HepG2 (cell line): ENCODE results near the gene TRPC1. TPM values are rescaled to one million over a fixed set of nuclear protein-coding genes. Genes with fewer than 3 reads are reported as not detected.

ENCODE experiments used
- HDAC6 ChIP-seq: fragments of 200-600 bp; sonication (generic); IDR thresholded peaks from 2 replicates; pipeline ENCODE4 v1.7.0; 2017; ENCODE audit warnings: mild to moderate bottlenecking, antibody characterized with exemption, low read length, low read depth
- KLF16 ChIP-seq, 2 experiments: sonication (generic) in 1 of 2; formaldehyde crosslinking in 1 of 2; IDR thresholded peaks; 2 replicates each; pipeline versions ENCODE4 v1.6.1 to v1.8.0; 2016 to 2023; ENCODE audit warnings: missing genetic modification reagents in 2 of 2, missing compliant biosample characterization in 1 of 2
- MED8 ChIP-seq: sonication (generic); formaldehyde crosslinking; IDR thresholded peaks from 2 replicates; pipeline ENCODE4 v1.8.1; 2023; ENCODE audit warnings: mild to moderate bottlenecking, missing genetic modification reagents; ENCODE audit not compliant: insufficient replicate concordance
- MEIS1 ChIP-seq: sonication (generic); formaldehyde crosslinking; IDR thresholded peaks from 2 replicates; pipeline ENCODE4 v1.9.0; 2021; ENCODE audit warnings: mild to moderate bottlenecking, missing genetic modification reagents, moderate library complexity, borderline replicate concordance
- MIXL1 ChIP-seq: IDR thresholded peaks from 2 replicates; pipeline ENCODE4 v1.6.1; 2016
- MXD4 ChIP-seq: IDR thresholded peaks from 2 replicates; pipeline ENCODE4 v1.6.1; 2016; ENCODE audit warnings: mild to moderate bottlenecking, missing biosample characterization, missing genetic modification reagents
- NFATC3 ChIP-seq: sonication (generic); formaldehyde crosslinking; IDR thresholded peaks from 2 replicates; pipeline ENCODE4 v1.5.1; 2020; ENCODE audit warnings: mild to moderate bottlenecking, missing genetic modification reagents
- NKX3-1 ChIP-seq: sonication (generic); formaldehyde crosslinking; IDR thresholded peaks from 2 replicates; pipeline ENCODE4 v1.5.0; 2020; ENCODE audit warnings: missing genetic modification reagents
- PAX8 ChIP-seq: sonication (generic); formaldehyde crosslinking; IDR thresholded peaks from 2 replicates; pipeline ENCODE4 v1.8.0; 2022; ENCODE audit warnings: mild to moderate bottlenecking, missing genetic modification reagents, borderline replicate concordance
- PHB2 ChIP-seq: fragments of 450-650 bp; IDR thresholded peaks from 2 replicates; pipeline ENCODE4 v1.6.1; 2018; ENCODE audit not compliant: partially characterized antibody
- RAD51 ChIP-seq: fragments of 450-650 bp; IDR thresholded peaks from 2 replicates; pipeline ENCODE4 v1.6.1; 2016; ENCODE audit warnings: borderline replicate concordance
- RARG ChIP-seq: sonication (generic); formaldehyde crosslinking; IDR thresholded peaks from 2 replicates; pipeline ENCODE4 v1.4.0; 2020; ENCODE audit warnings: low read depth, mild to moderate bottlenecking, missing genetic modification reagents
- ZBTB3 ChIP-seq: sonication (generic); formaldehyde crosslinking; IDR thresholded peaks from 2 replicates; pipeline ENCODE4 v1.4.0; 2020; ENCODE audit warnings: low read depth, mild to moderate bottlenecking, moderate library complexity, missing genetic modification reagents, borderline replicate concordance
- ZFP36L2 ChIP-seq: sonication (generic); formaldehyde crosslinking; IDR thresholded peaks from 2 replicates; pipeline ENCODE4 v1.4.0; 2020; ENCODE audit warnings: missing genetic modification reagents
- ZNF253 ChIP-seq: sonication (generic); formaldehyde crosslinking; IDR thresholded peaks from 2 replicates; pipeline ENCODE4 v1.8.0; 2022; ENCODE audit warnings: mild to moderate bottlenecking, missing genetic modification reagents, borderline replicate concordance
- ZNF350 ChIP-seq: sonication (generic); formaldehyde crosslinking; IDR thresholded peaks from 2 replicates; pipeline ENCODE4 v1.4.0; 2020; ENCODE audit warnings: mild to moderate bottlenecking, low read depth, missing genetic modification reagents, borderline replicate concordance
- ZNF598 ChIP-seq: sonication (generic); formaldehyde crosslinking; IDR thresholded peaks from 2 replicates; pipeline ENCODE4 v1.5.1; 2020; ENCODE audit warnings: mild to moderate bottlenecking, missing genetic modification reagents, borderline replicate concordance
- ZNF724P ChIP-seq: sonication (generic); formaldehyde crosslinking; IDR thresholded peaks from 2 replicates; pipeline ENCODE4 v1.8.0; 2022; ENCODE audit warnings: missing genetic modification reagents, borderline replicate concordance
- ZNF775 ChIP-seq: sonication (generic); formaldehyde crosslinking; IDR thresholded peaks from 2 replicates; pipeline ENCODE4 v1.4.0; 2020; ENCODE audit warnings: missing genetic modification reagents, mild to moderate bottlenecking, moderate library complexity, borderline replicate concordance
- ZNF788 ChIP-seq: sonication (generic); formaldehyde crosslinking; IDR thresholded peaks from 2 replicates; pipeline ENCODE4 v1.5.0; 2020; ENCODE audit warnings: mild to moderate bottlenecking, missing genetic modification reagents, borderline replicate concordance
- ZSCAN22 ChIP-seq: sonication (generic); formaldehyde crosslinking; IDR thresholded peaks from 2 replicates; pipeline ENCODE4 v1.4.0; 2020; ENCODE audit warnings: mild to moderate bottlenecking, missing genetic modification reagents
- polyA plus RNA-seq, 8 experiments: library from polyadenylated mRNA; depleted of rRNA in 3 of 8; stranded (reverse) in 7 of 8; unstranded in 1 of 8; fragments of >200 nt; fragmentation: Illumina TruSeq in 4 of 8; extraction: Trizol in 4 of 8; gene quantifications; 2 replicates each; pipeline versions ENCODE4 v1.2.1 to v1.2.3, GENCODE V29; 2011 to 2016; ENCODE audit warnings: low read depth in 4 of 8, missing spikeins in 1 of 8, mixed read lengths in 1 of 8; ENCODE audit not compliant: insufficient read depth in 1 of 8
- total RNA-seq, 5 experiments: library from RNA; depleted of rRNA; stranded (reverse); fragments of >200 nt; fragmentation: Illumina TruSeq; extraction: Trizol; gene quantifications; 2 replicates each; pipeline ENCODE4 v1.2.3, GENCODE V29; 2016; ENCODE audit warnings: low read depth in 1 of 5
- TF ChIP-seq, protein P1 (sequence below): sonication (generic); formaldehyde crosslinking; IDR thresholded peaks from 2 replicates; pipeline ENCODE4 v1.5.0; 2020; ENCODE audit warnings: missing genetic modification reagents
- TF ChIP-seq, protein P2 (sequence below): sonication (generic); formaldehyde crosslinking; IDR thresholded peaks from 2 replicates; pipeline ENCODE4 v1.4.0; 2020; ENCODE audit warnings: missing genetic modification reagents
- TF ChIP-seq, protein P3 (sequence below): sonication (generic); formaldehyde crosslinking; IDR thresholded peaks from 2 replicates; pipeline ENCODE4 v1.4.0; 2020; ENCODE audit warnings: mild to moderate bottlenecking, missing genetic modification reagents
- TF ChIP-seq, protein P4 (sequence below): sonication (generic); formaldehyde crosslinking; IDR thresholded peaks from 2 replicates; pipeline ENCODE4 v1.4.0; 2020; ENCODE audit warnings: missing genetic modification reagents

Gene TRPC1
- total and polyA plus RNA-seq, 2 of the 13 experiments (the other 11 are each of a cell fraction or from before 2014, with no cell fraction given), result 10.8 to 13.1 TPM

DNA sequence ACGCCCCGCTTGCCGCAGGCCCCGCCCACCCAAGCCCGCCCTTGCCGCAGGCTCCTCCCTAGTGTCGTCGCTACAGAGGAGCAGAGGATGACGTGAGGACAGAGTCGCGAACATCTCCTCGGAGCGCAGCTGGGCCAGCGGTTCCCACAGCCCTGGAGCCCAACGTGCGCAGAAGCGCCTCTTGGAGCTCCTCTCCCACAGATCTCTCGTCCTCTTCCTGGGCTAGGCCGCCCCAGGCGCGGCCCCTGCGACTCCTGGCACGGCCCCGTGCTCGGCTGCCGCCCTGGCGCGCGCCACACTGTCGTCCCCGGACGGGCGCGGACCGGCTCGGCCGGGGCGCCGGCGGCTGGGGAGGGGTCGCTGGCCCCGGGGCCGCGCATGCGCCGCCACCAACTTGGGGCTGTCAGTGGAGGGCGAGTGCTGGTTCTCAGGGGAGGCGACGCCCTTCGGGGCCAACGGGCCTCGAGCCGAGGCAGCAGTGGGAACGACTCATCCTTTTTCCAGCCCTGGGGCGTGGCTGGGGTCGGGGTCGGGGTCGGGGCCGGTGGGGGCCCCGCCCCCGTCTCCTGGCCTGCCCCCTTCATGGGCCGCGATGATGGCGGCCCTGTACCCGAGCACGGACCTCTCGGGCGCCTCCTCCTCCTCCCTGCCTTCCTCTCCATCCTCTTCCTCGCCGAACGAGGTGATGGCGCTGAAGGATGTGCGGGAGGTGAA, at the start of gene TRPC1 (continued):
- TF ChIP-seq, protein P1, sequence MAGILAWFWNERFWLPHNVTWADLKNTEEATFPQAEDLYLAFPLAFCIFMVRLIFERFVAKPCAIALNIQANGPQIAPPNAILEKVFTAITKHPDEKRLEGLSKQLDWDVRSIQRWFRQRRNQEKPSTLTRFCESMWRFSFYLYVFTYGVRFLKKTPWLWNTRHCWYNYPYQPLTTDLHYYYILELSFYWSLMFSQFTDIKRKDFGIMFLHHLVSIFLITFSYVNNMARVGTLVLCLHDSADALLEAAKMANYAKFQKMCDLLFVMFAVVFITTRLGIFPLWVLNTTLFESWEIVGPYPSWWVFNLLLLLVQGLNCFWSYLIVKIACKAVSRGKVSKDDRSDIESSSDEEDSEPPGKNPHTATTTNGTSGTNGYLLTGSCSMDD (CRISPR knock-in tag), result no peak
- TF ChIP-seq KLF16 (CRISPR knock-in tag; IDR thresholded peaks at IDR 0.05) (peak in 1 of 2 experiments; percentile 12; a peak in 1 of 4 replicates), ZNF775 (CRISPR knock-in tag) (no peak), ZBTB3 (CRISPR knock-in tag) (no peak), ZFP36L2 (CRISPR knock-in tag) (no peak), NFATC3 (CRISPR knock-in tag) (no peak), MIXL1 (CRISPR knock-in tag) (no peak), MXD4 (CRISPR knock-in tag) (no peak), ZNF724P (no peak), MEIS1 (CRISPR knock-in tag) (no peak), ZNF253 (CRISPR knock-in tag) (no peak), ZNF598 (CRISPR knock-in tag) (no peak), RAD51 (no peak), MED8 (CRISPR knock-in tag) (peak; percentile 71), ZNF788 (no peak; the same call in 1 of the 2 replicates), PHB2 (no peak), HDAC6 (no peak), ZNF350 (CRISPR knock-in tag) (no peak), RARG (no peak), PAX8 (CRISPR knock-in tag) (no peak), ZSCAN22 (CRISPR knock-in tag) (no peak), NKX3-1 (CRISPR knock-in tag) (no peak)
- TF ChIP-seq, protein P2, sequence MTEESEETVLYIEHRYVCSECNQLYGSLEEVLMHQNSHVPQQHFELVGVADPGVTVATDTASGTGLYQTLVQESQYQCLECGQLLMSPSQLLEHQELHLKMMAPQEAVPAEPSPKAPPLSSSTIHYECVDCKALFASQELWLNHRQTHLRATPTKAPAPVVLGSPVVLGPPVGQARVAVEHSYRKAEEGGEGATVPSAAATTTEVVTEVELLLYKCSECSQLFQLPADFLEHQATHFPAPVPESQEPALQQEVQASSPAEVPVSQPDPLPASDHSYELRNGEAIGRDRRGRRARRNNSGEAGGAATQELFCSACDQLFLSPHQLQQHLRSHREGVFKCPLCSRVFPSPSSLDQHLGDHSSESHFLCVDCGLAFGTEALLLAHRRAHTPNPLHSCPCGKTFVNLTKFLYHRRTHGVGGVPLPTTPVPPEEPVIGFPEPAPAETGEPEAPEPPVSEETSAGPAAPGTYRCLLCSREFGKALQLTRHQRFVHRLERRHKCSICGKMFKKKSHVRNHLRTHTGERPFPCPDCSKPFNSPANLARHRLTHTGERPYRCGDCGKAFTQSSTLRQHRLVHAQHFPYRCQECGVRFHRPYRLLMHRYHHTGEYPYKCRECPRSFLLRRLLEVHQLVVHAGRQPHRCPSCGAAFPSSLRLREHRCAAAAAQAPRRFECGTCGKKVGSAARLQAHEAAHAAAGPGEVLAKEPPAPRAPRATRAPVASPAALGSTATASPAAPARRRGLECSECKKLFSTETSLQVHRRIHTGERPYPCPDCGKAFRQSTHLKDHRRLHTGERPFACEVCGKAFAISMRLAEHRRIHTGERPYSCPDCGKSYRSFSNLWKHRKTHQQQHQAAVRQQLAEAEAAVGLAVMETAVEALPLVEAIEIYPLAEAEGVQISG (CRISPR knock-in tag), result no peak; the same call in 1 of the 2 replicates
- TF ChIP-seq, protein P3, sequence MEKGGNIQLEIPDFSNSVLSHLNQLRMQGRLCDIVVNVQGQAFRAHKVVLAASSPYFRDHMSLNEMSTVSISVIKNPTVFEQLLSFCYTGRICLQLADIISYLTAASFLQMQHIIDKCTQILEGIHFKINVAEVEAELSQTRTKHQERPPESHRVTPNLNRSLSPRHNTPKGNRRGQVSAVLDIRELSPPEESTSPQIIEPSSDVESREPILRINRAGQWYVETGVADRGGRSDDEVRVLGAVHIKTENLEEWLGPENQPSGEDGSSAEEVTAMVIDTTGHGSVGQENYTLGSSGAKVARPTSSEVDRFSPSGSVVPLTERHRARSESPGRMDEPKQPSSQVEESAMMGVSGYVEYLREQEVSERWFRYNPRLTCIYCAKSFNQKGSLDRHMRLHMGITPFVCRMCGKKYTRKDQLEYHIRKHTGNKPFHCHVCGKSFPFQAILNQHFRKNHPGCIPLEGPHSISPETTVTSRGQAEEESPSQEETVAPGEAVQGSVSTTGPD (CRISPR knock-in tag), result no peak
- TF ChIP-seq, protein P4, sequence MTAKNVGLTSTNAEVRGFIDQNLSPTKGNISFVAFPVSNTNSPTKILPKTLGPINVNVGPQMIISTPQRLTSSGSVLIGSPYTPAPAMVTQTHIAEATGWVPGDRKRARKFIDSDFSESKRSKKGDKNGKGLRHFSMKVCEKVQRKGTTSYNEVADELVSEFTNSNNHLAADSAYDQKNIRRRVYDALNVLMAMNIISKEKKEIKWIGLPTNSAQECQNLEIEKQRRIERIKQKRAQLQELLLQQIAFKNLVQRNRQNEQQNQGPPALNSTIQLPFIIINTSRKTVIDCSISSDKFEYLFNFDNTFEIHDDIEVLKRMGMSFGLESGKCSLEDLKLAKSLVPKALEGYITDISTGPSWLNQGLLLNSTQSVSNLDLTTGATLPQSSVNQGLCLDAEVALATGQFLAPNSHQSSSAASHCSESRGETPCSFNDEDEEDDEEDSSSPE, result no peak
